Heart left ventricle (tissue), 16 donors: ENCODE data around the gene TTBK2. TPM values are rescaled to one million over a fixed set of nuclear protein-coding genes. Genes with fewer than 3 reads are reported as not detected.
"Not testable (repeated sequence)": the region's sequence is repeated elsewhere in the genome, so short reads cannot be mapped to it uniquely, and the experiment has no call there.

Experiments used
- ATAC-seq, 4 donors: fragments of 200-7000 bp; cut with Tn5 transposase; one replicate each; pipeline ENCODE4 v1.9.1; 2020 to 2022; ENCODE audit warnings: moderate library complexity in 4 of 4, mild to moderate bottlenecking in 3 of 4, moderate number of reproducible peaks in 1 of 4
- DNase-seq, 5 donors: peaks; one replicate each; pipeline ENCODE4 v3.0.0-alpha.2; 2020
- H3K27ac ChIP-seq, 12 donors: fragments of 200-600 bp; sonication (generic) in 4 of 12; one replicate each; pipeline versions ENCODE4 v1.5.0 to v1.8.0; 2016 to 2022; ENCODE audit warnings: mild to moderate bottlenecking in 2 of 12
- H3K27me3 ChIP-seq, 9 donors: fragments of 200-600 bp; sonication (generic) in 2 of 9; one replicate each; pipeline versions ENCODE4 v1.5.1 to v1.8.0; 2016 to 2022; ENCODE audit warnings: mild to moderate bottlenecking in 3 of 9
- H3K36me3 ChIP-seq, 9 donors: fragments of 200-600 bp; sonication (generic) in 2 of 9; one replicate each; pipeline versions ENCODE4 v1.5.0 to v1.8.0; 2018 to 2022; ENCODE audit warnings: mild to moderate bottlenecking in 2 of 9
- H3K4me1 ChIP-seq, 12 donors: fragments of 200-600 bp; sonication (generic) in 4 of 12; one replicate each; pipeline versions ENCODE4 v1.5.0 to v1.8.0; 2016 to 2022; ENCODE audit warnings: mild to moderate bottlenecking in 3 of 12
- H3K4me3 ChIP-seq, 12 donors: fragments of 200-600 bp; sonication (generic) in 4 of 12; one replicate each; pipeline versions ENCODE4 v1.5.0 to v1.8.0; 2017 to 2022; ENCODE audit warnings: mild to moderate bottlenecking in 9 of 12, moderate library complexity in 4 of 12
- H3K9me3 ChIP-seq, 12 donors: fragments of 200-600 bp; sonication (generic) in 4 of 12; one replicate each; pipeline versions ENCODE4 v1.5.0 to v1.8.0; 2016 to 2022; ENCODE audit warnings: mild to moderate bottlenecking in 1 of 12
- CTCF ChIP-seq, 12 donors: fragments of 200-600 bp; sonication (generic) in 4 of 12; IDR thresholded peaks; one replicate each; pipeline versions ENCODE4 v1.5.0 to v1.8.0; 2018 to 2022; ENCODE audit warnings: antibody characterized with exemption in 12 of 12, mild to moderate bottlenecking in 5 of 12
- POLR2A ChIP-seq, 2 donors: fragments of 450-650 bp; IDR thresholded peaks; one replicate each; pipeline ENCODE4 v1.6.1; 2017; ENCODE audit warnings: antibody characterized with exemption in 2 of 2, mild to moderate bottlenecking in 2 of 2, moderate library complexity in 2 of 2
- WGBS, 4 donors: extraction: QIAGEN DNeasy Blood & Tissue Kit in 2 of 4; methylation state at CpG; one replicate each; pipeline versions ENCODE4 v1.1.5 to v1.1.7; 2013 to 2018; 5-methylcytosine and 5-hydroxymethylcytosine counted together
- intact Hi-C, 10 donors: fragments of 100-400 bp; cut with DNase I; formaldehyde crosslinking; loops; one replicate each; pipeline versions ENCODE4 v1.11.1 to v1.14.2; 2022
- polyA plus RNA-seq, 2 donors: library from polyadenylated mRNA; stranded (reverse); fragments of 200-250 nt; gene quantifications; one replicate each; pipeline ENCODE4 v1.2.3, GENCODE V29; 2013
- total RNA-seq, 9 donors: library from RNA; depleted of rRNA in 2 of 9; stranded (reverse); fragments of >200 nt in 2 of 9; fragmentation: NEBNext Ultra II Directional in 3 of 9; extraction: Animal tissue kit (Norgen Biotek cat#: 25700) in 3 of 9; gene quantifications; one replicate each; pipeline versions ENCODE4 v1.1.0 to v1.2.4, GENCODE V29; 2016 to 2023
- donor health status: ischemic (EF 13 %, LVEDD 7.1; RV severe dilation, severe dysfunction).
- donor health status: healthy with polysubstance abuse.
- donor health status: DM: no; HTN: yes; CAD: no.
- donor health status: DM: no; HTN: no; CAD: no.
- donor health status: ischemic (EF 25% LVEDD 6.9; RV normal size, moderate dysfunction).
- donor health status: ischemic (EF 25% LVEDD 5.7; RV mildly dilated, moderate dysfunction).
- donor health status: healthy.
- donor health status: DM: yes; HTN: yes; CAD: no.
- donor health status: ischemic (EF 35%, LVEDD 5.7; RV mildly dilated, moderate dysfunction).
- donor health status: nonischemic (EF 11% LVEDD 7.7; RV severe dilation, severe dysfunction).
- donor health status: DM: yes; HTN: yes; CAD: no.
- donor health status: PGD.
- donor health status: ischemic (EF 29% LVEDD 5.4; RV normal size, mild dysfunction).
- donor health status: nonischemic (EF 23%, LVEDD 6.1; RV moderate dilation, normal function).

The TTBK2 gene
- total and polyA plus RNA-seq, 11 donors: 4.9 to 27.9 (median 19.1) TPM

DNA sequence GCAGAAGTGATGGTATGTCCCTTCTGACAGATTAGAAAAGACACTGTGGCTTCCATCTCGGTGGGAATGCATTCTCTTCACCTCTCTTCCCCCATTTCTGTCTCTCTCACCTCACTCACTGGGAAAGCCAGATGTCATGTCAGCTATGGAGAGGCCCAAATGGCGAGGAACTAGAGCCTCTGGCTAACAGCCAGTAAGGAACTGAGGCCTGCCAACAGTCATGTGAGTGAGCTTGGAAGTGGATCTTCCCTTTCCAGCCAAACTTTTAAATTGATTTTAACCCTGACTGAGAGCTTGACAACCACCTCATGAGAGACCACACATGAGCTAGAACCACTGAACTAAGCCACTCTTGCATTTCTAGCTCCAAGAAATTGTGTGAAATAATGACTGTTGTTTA is 148.4 kb downstream of the TTBK2 start:
- no peak for TF ChIP-seq POLR2A (IDR thresholded peaks at IDR 0.05)
- no peak for TF ChIP-seq CTCF (IDR thresholded peaks at IDR 0.05)
- peaks cover 0 to 7% (median 0%) of the 10 kb centered on the region in 12 donors for H3K9me3 ChIP-seq
- no peaks in the 10 kb centered on the region for H3K27me3 ChIP-seq
- H3K4me1 ChIP-seq: peaks cover 0 to 19% (median 5%) of the 10 kb centered on the region in 12 donors
- intact Hi-C loops: no loop called here
- no peak overlapping the region for H3K4me3 ChIP-seq
- H3K27ac ChIP-seq: no peak overlapping the region
- DNase-seq: peak in 3 of 5 donors; percentile 18 to 51 (median 40)
- H3K36me3 ChIP-seq: peaks cover 0 to 41% (median 37%) of the 10 kb centered on the region in 9 donors
- WGBS, 4 donors: 17 to 35% (median 27%) methylated on average over 2 of the region's 2 CpGs
- ATAC-seq: peak in 1 of 4 donors; percentile 26

GRCh38 chr15:42766109-42766508 is 154.5 kb downstream of the TTBK2 start:
- H3K27me3 ChIP-seq, DNase-seq, H3K27ac ChIP-seq, H3K4me3 ChIP-seq, ATAC-seq, intact Hi-C loops, H3K4me1 ChIP-seq, H3K36me3 ChIP-seq: not testable (repeated sequence)
- peaks cover 0 to 39% (median 8%) of the 10 kb centered on the region in 12 donors for H3K9me3 ChIP-seq
- 86 to 98% (median 92%) methylated on average over 4 of the region's 4 CpGs for WGBS, 4 donors

DNA sequence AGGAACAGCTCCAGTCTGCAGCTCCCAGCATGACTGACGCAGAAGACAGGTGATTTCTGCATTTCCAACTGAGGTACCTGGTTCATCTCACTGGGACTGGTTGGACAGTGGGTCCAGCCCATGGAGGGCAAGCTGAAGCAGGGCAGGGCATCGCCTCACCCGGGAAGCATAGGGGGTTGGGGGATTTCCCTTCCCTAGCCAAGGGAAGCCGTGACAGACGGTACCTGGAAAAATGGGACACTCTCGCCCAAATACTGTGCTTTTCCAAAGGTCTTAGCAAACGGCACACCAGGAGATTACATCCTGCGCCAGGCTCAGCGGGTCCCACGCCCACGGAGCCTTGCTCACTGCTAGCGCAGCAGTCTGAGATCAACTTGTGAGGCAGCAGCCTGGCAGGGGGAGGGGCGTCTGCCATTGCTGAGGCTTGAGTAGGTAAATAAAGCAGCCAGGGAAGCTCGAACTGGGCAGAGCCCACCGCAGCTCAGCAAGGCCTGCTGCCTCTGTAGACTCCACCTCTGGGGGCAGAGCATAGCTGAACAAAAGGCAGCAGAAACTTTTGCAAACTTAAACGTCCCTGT is 156.3 kb downstream of the TTBK2 start:
- H3K4me3 ChIP-seq, H3K27me3 ChIP-seq, H3K4me1 ChIP-seq, DNase-seq, H3K27ac ChIP-seq, ATAC-seq, intact Hi-C loops: not testable (repeated sequence)
- peaks cover 0 to 15% (median 0%) of the 10 kb centered on the region in 9 donors for H3K36me3 ChIP-seq
- WGBS, 4 donors: 79 to 88% (median 84%) methylated on average over 16 of the region's 16 CpGs
- H3K9me3 ChIP-seq: peaks cover 0 to 56% (median 19%) of the 10 kb centered on the region in 12 donors

GRCh38 chr15:42761813-42762212 is 158.8 kb downstream of the TTBK2 start:
- DNase-seq, H3K27ac ChIP-seq, H3K27me3 ChIP-seq, H3K4me3 ChIP-seq, intact Hi-C loops, ATAC-seq, H3K4me1 ChIP-seq: not testable (repeated sequence)
- Histone ChIP-seq H3K36me3 (peaks cover 0 to 15% (median 0%) of the 10 kb centered on the region in 9 donors), H3K9me3 (peaks cover 0 to 48% (median 19%) of the 10 kb centered on the region in 12 donors)
- 83 to 93% (median 88%) methylated on average over 2 of the region's 2 CpGs for WGBS, 4 donors

DNA sequence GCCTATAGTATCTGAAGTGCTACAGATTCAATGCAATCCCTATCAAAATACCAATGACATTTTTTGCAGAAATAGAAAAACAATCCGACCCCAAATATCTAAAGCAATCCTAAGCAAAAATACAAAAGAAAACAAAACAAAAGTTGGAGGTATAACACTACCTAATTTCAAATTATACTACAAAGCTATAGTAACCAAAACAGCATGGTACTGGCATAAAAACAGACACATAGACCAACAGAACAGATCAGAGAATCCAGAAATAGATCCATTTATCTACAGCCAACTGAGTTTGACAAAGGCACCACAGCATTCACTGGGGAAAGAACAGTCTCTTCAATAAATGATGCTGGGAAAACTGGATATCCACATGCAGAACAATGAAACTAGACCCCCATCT is 159.8 kb downstream of the TTBK2 start:
- 92 to 95% (median 94%) methylated on average over 1 of the region's 1 CpG for WGBS, 4 donors
- H3K27me3 ChIP-seq: no peaks in the 10 kb centered on the region

More for the DNA sequence above, 159.8 kb downstream of the TTBK2 start:
- Histone ChIP-seq H3K9me3 (peaks cover 0 to 40% (median 18%) of the 10 kb centered on the region in 12 donors), H3K27ac (no peak overlapping the region), H3K36me3 (peaks cover 0 to 15% (median 0%) of the 10 kb centered on the region in 9 donors), H3K4me1 (peaks cover 0 to 7% (median 0%) of the 10 kb centered on the region in 12 donors), H3K4me3 (no peak overlapping the region)
- TF ChIP-seq POLR2A (IDR thresholded peaks at IDR 0.05) (no peak), CTCF (IDR thresholded peaks at IDR 0.05) (no peak)
- ATAC-seq: no peak
- intact Hi-C loops: no loop called here
- no peak for DNase-seq
